Effector CD8-positive, alpha-beta T cell (primary cell): ENCODE data around the gene GALNT2.

ENCODE experiments used
- DNase-seq: peaks from one replicate; lab custom pipeline; 2025; lab: John Stamatoyannopoulos, UW

Gene GALNT2

GRCh38 chr1:230321341-230321740, 254.3 kb downstream of the GALNT2 start:
- no peak for DNase-seq

GRCh38 chr1:230321741-230322420, 254.8 kb downstream of the GALNT2 start:
- no peak for DNase-seq

- DNase-seq = no peak
Observed at GRCh38 chr1:230322421-230322756, 255.4 kb downstream of the GALNT2 start.

GRCh38 chr1:230322967-230323547, 256.0 kb downstream of the GALNT2 start:
- DNase-seq = no peak

GRCh38 chr1:230323686-230324085, 256.6 kb downstream of the GALNT2 start:
- DNase-seq = no peak

- DNase-seq = no peak
Observed at GRCh38 chr1:230326971-230327891, 260.2 kb downstream of the GALNT2 start.

GRCh38 chr1:230327892-230328284, 260.9 kb downstream of the GALNT2 start:
- DNase-seq = no peak

GRCh38 chr1:230328342-230329015, 261.4 kb downstream of the GALNT2 start:
- DNase-seq = no peak

- no peak for DNase-seq
Observed at GRCh38 chr1:230330157-230330556, 263.1 kb downstream of the GALNT2 start.
